ENCODE measurements around the gene GPS1.

The GPS1 gene

GRCh38 chr17:82092628-82092994 lies 40.9 kb downstream of the GPS1 start:
- H3K4me3 ChIP-seq (ENCODE audit: low read length, poor library complexity, severe bottlenecking): no peak overlapping the region
- no peak overlapping the region for H2AFZ ChIP-seq (ENCODE audit: low read length)
- no peaks in the 10 kb centered on the region for H3K9me2 ChIP-seq (replicated peaks; ENCODE audit: low read depth, low read length)
- H3K9ac ChIP-seq (ENCODE audit: low read depth, low read length, poor library complexity, severe bottlenecking): no peak overlapping the region
- peaks cover 77% of the 10 kb centered on the region; the same call in 1 of the 2 replicates for H3K36me3 ChIP-seq (ENCODE audit: insufficient read depth, low read length)
- TF ChIP-seq CTCF (conservative IDR thresholded peaks at IDR 0.05; ENCODE audit: low read length) (no peak), EZH2phosphoT487 (IDR thresholded peaks at IDR 0.05; ENCODE audit: borderline replicate concordance) (no peak)
- no peaks in the 10 kb centered on the region for H3F3A ChIP-seq (ENCODE audit: low read depth)
- no peaks in the 10 kb centered on the region for H3K9me3 ChIP-seq (ENCODE audit: insufficient read depth, low read depth, low read length)
- H3K27me3 ChIP-seq (ENCODE audit: insufficient read depth, low read length, poor library complexity, severe bottlenecking): no peaks in the 10 kb centered on the region
- H4K20me1 ChIP-seq (ENCODE audit: insufficient read depth, low read length, poor library complexity, severe bottlenecking): peaks cover 79% of the 10 kb centered on the region
- H3K79me2 ChIP-seq (ENCODE audit: insufficient read depth, low read length): peaks cover 77% of the 10 kb centered on the region
- H3K4me1 ChIP-seq (ENCODE audit: insufficient read depth, low read length, poor library complexity, severe bottlenecking): peaks cover 13% of the 10 kb centered on the region
- no peak overlapping the region for H3K4me2 ChIP-seq (ENCODE audit: low read depth, low read length, poor library complexity, severe bottlenecking)

GRCh38 chr17:82092995-82093751 lies 41.5 kb downstream of the GPS1 start:
- Histone ChIP-seq H2AFZ (ENCODE audit: low read length) (no peak overlapping the region), H3K4me3 (ENCODE audit: low read length, poor library complexity, severe bottlenecking) (no peak overlapping the region), H3K9ac (ENCODE audit: low read depth, low read length, poor library complexity, severe bottlenecking) (no peak overlapping the region), H3K4me2 (ENCODE audit: low read depth, low read length, poor library complexity, severe bottlenecking) (no peak overlapping the region), H3K4me1 (ENCODE audit: insufficient read depth, low read length, poor library complexity, severe bottlenecking) (peaks cover 13% of the 10 kb centered on the region), H3K9me3 (ENCODE audit: insufficient read depth, low read depth, low read length) (no peaks in the 10 kb centered on the region), H3K9me2 (replicated peaks; ENCODE audit: low read depth, low read length) (no peaks in the 10 kb centered on the region), H3K27me3 (ENCODE audit: insufficient read depth, low read length, poor library complexity, severe bottlenecking) (no peaks in the 10 kb centered on the region), H3K79me2 (ENCODE audit: insufficient read depth, low read length) (peaks cover 76% of the 10 kb centered on the region), H4K20me1 (ENCODE audit: insufficient read depth, low read length, poor library complexity, severe bottlenecking) (peaks cover 76% of the 10 kb centered on the region), H3F3A (ENCODE audit: low read depth) (no peaks in the 10 kb centered on the region), H3K36me3 (ENCODE audit: insufficient read depth, low read length) (peaks cover 71% of the 10 kb centered on the region; the same call in 1 of the 2 replicates)
- TF ChIP-seq CTCF (conservative IDR thresholded peaks at IDR 0.05; ENCODE audit: low read length) (no peak), EZH2phosphoT487 (IDR thresholded peaks at IDR 0.05; ENCODE audit: borderline replicate concordance) (no peak)

- no peaks in the 10 kb centered on the region for H3K27me3 ChIP-seq (ENCODE audit: insufficient read depth, low read length, poor library complexity, severe bottlenecking)
- peaks cover 24% of the 10 kb centered on the region for H3K4me1 ChIP-seq (ENCODE audit: insufficient read depth, low read length, poor library complexity, severe bottlenecking)
- H2AFZ ChIP-seq (ENCODE audit: low read length): no peak overlapping the region
- peak overlapping the region; percentile 96 for H3K4me2 ChIP-seq (ENCODE audit: low read depth, low read length, poor library complexity, severe bottlenecking)
- TF ChIP-seq CTCF (conservative IDR thresholded peaks at IDR 0.05; ENCODE audit: low read length) (no peak), EZH2phosphoT487 (IDR thresholded peaks at IDR 0.05; ENCODE audit: borderline replicate concordance) (no peak)
- H3K36me3 ChIP-seq (ENCODE audit: insufficient read depth, low read length): peaks cover 51% of the 10 kb centered on the region; the same call in 1 of the 2 replicates
- peak overlapping the region; percentile 93 for H3K9ac ChIP-seq (ENCODE audit: low read depth, low read length, poor library complexity, severe bottlenecking)
- no peaks in the 10 kb centered on the region for H3K9me2 ChIP-seq (replicated peaks; ENCODE audit: low read depth, low read length)
- no peaks in the 10 kb centered on the region for H3K9me3 ChIP-seq (ENCODE audit: insufficient read depth, low read depth, low read length)
- H3K79me2 ChIP-seq (ENCODE audit: insufficient read depth, low read length): peaks cover 80% of the 10 kb centered on the region
- peaks cover 65% of the 10 kb centered on the region for H4K20me1 ChIP-seq (ENCODE audit: insufficient read depth, low read length, poor library complexity, severe bottlenecking)
- peak overlapping the region; percentile 86 for H3K4me3 ChIP-seq (ENCODE audit: low read length, poor library complexity, severe bottlenecking)
- H3F3A ChIP-seq (ENCODE audit: low read depth): no peaks in the 10 kb centered on the region
Observed at GRCh38 chr17:82094931-82095776, 43.5 kb downstream of the GPS1 start.
